ENCODE results near the gene ALDH1A2. TPM values are rescaled to one million over a fixed set of nuclear protein-coding genes. Genes with fewer than 3 reads are reported as not detected.

Gene ALDH1A2
- total and polyA plus RNA-seq, 7 donors, result 1.2 to 12.5 (median 4.4) TPM

- Histone ChIP-seq H3K27me3 (no peaks in the 10 kb centered on the region), H3K27ac (no peak overlapping the region), H3K4me1 (no peaks in the 10 kb centered on the region), H3K4me3 (no peak overlapping the region), H3K9me3 (peaks cover 12 to 22% (median 18%) of the 10 kb centered on the region in 4 donors), H3K36me3 (no peaks in the 10 kb centered on the region)
- no peak for TF ChIP-seq EP300 (IDR thresholded peaks at IDR 0.05)
- no peak for TF ChIP-seq POLR2AphosphoS5 (IDR thresholded peaks at IDR 0.05)
- TF ChIP-seq POLR2A (IDR thresholded peaks at IDR 0.05), result no peak
- no peak for TF ChIP-seq CTCF (IDR thresholded peaks at IDR 0.05)
- DNase-seq, result no peak
- intact Hi-C loops (cut with DNase I), result no loop called here
- 95 to 97% methylated on average over 1 of the region's 1 CpG for WGBS, 2 donors
Observed at GRCh38 chr15:58026051-58026450, 39.5 kb downstream of the ALDH1A2 start.

GRCh38 chr15:58021332-58022230, 43.9 kb downstream of the ALDH1A2 start:
- H3K36me3 ChIP-seq, result no peaks in the 10 kb centered on the region
- H3K27ac ChIP-seq, result no peak overlapping the region
- WGBS, 2 donors, result 78 to 85% methylated on average over 9 of the region's 9 CpGs
- intact Hi-C loops (cut with DNase I), result no loop called here
- no peaks in the 10 kb centered on the region for H3K4me1 ChIP-seq
- no peaks in the 10 kb centered on the region for H3K27me3 ChIP-seq
- peaks cover 8 to 14% (median 10%) of the 10 kb centered on the region in 4 donors for H3K9me3 ChIP-seq
- TF ChIP-seq EP300 (IDR thresholded peaks at IDR 0.05), result no peak
- DNase-seq, result no peak
- no peak overlapping the region for H3K4me3 ChIP-seq

GRCh38 chr15:58019503-58020376, 45.8 kb downstream of the ALDH1A2 start:
- no peak for DNase-seq
- intact Hi-C loops (cut with DNase I), result no loop called here
- no peak overlapping the region for H3K27ac ChIP-seq
- H3K4me1 ChIP-seq, result no peaks in the 10 kb centered on the region
- peaks cover 0 to 5% (median 3%) of the 10 kb centered on the region in 4 donors for H3K9me3 ChIP-seq
- no peaks in the 10 kb centered on the region for H3K36me3 ChIP-seq
- no peak overlapping the region for H3K4me3 ChIP-seq
- 70 to 76% methylated on average over 5 of the region's 5 CpGs for WGBS, 2 donors
- TF ChIP-seq EP300 (IDR thresholded peaks at IDR 0.05) (no peak), POLR2A (IDR thresholded peaks at IDR 0.05) (no peak), CTCF (IDR thresholded peaks at IDR 0.05) (no peak), POLR2AphosphoS5 (IDR thresholded peaks at IDR 0.05) (no peak)
- H3K27me3 ChIP-seq, result no peaks in the 10 kb centered on the region

GRCh38 chr15:58017869-58018268, 47.6 kb downstream of the ALDH1A2 start:
- Histone ChIP-seq H3K27ac (no peak overlapping the region), H3K4me1 (no peaks in the 10 kb centered on the region), H3K36me3 (no peaks in the 10 kb centered on the region), H3K27me3 (no peaks in the 10 kb centered on the region), H3K4me3 (no peak overlapping the region), H3K9me3 (no peaks in the 10 kb centered on the region)
- whole genome bisulfite sequencing, 2 donors, result 96% methylated on average over 1 of the region's 1 CpG
- TF ChIP-seq POLR2A (IDR thresholded peaks at IDR 0.05), result no peak
- no peak for TF ChIP-seq EP300 (IDR thresholded peaks at IDR 0.05)
- TF ChIP-seq CTCF (IDR thresholded peaks at IDR 0.05), result no peak
- TF ChIP-seq POLR2AphosphoS5 (IDR thresholded peaks at IDR 0.05), result no peak
- no peak for DNase-seq
- intact Hi-C loops (cut with DNase I), result no loop called here

- intact Hi-C loops (cut with DNase I), result no loop called here
- Histone ChIP-seq H3K27me3 (no peaks in the 10 kb centered on the region), H3K36me3 (no peaks in the 10 kb centered on the region), H3K4me3 (no peak overlapping the region), H3K4me1 (no peaks in the 10 kb centered on the region), H3K27ac (no peak overlapping the region), H3K9me3 (no peaks in the 10 kb centered on the region)
- 39 to 74% methylated on average over 2 of the region's 2 CpGs for WGBS, 2 donors
- DNase-seq, result no peak
- no peak for TF ChIP-seq CTCF (IDR thresholded peaks at IDR 0.05)
- TF ChIP-seq EP300 (IDR thresholded peaks at IDR 0.05), result no peak
- TF ChIP-seq POLR2AphosphoS5 (IDR thresholded peaks at IDR 0.05), result no peak
- TF ChIP-seq POLR2A (IDR thresholded peaks at IDR 0.05), result no peak
Observed at GRCh38 chr15:58016581-58017175, 48.8 kb downstream of the ALDH1A2 start.

Data from sigmoid colon (tissue), 7 donors.